ENCODE results near the gene RETREG3.
"Not testable (repeated sequence)": the region's sequence is repeated elsewhere in the genome, so short reads cannot be mapped to it uniquely, and the experiment has no call there.

RETREG3 gene

GRCh38 chr17:42609814-42610801 lies 934 bp upstream of the RETREG3 start:
- not testable (repeated sequence) for DNase-seq

DNA sequence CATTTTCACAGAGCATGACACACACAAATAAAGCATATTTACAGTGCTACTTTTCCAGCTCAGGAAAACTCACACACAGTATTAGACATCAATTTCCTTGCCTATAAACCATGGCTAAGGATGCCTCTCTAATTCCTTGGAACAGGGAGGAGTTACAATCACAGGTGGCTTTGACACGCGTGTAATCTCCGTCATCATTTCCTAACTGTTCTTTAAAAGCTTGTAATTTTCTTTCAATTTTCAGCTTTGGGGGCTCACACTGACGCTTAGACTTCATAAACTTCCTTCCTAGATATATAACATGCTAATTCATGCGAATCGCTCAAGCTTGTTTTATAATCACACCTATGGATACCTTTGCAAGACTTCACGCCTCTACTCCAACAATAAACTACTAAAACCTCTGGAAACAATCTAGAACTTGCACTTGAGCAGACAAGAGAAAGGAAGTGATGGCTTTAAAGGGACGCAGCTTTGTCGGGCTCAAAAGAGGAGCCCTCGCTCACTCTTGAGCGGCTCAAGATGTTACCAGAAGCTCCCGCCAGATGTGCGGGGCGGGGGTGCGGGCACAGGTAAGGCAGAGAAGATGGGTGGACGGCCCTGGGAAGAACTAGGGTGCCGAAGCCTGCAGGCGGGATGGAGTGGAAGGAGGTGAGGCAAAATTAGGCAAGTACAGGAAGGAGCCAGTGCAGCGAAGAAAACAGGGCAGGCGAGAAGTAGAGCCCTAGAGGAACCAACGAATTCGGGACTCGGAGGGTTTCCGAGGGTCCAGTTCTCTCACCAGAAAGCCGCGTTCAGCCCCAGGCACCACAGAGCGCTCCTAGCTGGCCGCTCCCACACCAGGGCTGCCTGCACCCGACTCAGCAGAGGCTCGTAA lies 631 bp downstream of the RETREG3 start:
- no peak for DNase-seq

GRCh38 chr17:42607769-42608168 lies 1.4 kb downstream of the RETREG3 start:
- DNase-seq, result no peak

DNA sequence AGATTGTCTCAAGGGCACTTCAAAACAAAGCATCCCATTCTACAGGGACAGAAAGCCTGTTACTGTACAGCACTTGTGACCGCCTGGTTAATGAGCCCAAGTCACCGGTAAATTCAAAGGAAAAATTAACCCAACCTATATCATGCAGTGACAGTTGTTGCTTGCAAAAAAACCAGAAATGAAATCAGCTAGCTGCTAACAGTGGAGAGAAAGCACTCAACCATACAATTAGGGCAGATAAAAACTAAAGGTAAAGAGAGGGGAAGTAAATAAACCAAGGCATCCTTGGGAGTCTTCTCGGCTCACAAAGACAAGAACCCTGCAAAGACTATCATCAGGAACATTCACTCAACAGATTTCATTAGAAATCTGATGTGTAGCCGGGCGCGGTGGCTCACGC lies 5.9 kb downstream of the RETREG3 start:
- no peak for DNase-seq

DNA sequence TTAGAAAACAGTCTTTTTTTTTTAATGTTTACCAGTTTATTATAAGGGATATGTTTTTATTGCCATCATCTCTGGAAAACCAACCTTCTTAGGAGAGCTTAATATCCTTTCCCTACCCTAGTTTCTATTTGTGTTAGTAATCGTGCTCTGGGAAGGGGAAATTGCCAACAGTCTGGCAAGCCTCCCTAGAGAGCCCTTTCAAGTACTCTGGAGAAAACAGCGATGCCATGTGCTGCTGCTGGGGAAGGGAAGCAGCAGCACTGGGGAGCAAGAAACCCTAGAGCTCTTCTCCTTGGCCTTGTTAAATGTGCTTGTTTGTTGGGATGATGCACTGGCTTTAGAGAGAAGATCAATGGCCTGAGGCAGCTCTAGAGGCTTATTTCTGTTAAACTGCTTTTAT lies 10.3 kb downstream of the RETREG3 start:
- DNase-seq, result no peak

DNA sequence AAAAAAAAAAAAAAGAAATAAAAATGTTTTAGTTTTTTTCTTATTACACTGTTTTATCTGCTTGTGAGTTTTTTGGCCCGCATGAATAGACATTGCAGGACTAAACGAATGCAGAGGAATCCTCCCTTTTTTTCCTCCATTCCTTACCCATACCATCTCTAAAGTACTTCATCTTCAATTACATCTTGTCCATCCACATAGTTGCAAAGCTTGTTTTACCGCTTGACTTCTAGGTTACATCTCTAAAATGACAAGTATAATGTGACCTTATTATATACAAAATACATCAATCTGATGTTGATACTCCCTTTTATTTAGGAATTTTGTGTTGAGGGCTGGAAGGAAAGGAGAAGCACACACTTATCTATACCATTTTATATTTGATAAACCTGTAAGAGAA lies 12.8 kb downstream of the RETREG3 start:
- no peak for DNase-seq

- no peak for DNase-seq
These were observed 17.8 kb downstream of the RETREG3 start for GRCh38 chr17:42591411-42591810.

DNA sequence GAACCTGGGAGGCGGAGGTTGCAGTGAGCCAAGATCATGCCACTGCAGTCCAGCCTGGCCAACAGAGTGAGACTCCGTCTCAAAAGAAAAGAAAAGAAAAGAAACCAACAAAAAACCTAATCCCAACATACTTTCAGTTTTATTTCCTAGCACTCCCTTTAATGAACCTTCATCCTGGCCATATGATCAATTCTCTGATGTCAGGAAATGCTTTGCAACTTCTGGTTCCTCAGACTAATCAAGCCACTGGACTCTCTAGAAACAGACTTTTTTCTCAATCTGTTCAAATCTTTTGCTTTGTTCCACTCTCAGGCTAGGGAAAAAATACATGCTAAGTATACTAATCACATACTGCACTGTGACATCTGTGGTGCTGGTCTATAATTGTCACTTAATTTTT lies 18.3 kb downstream of the RETREG3 start:
- DNase-seq, result no peak

DNA sequence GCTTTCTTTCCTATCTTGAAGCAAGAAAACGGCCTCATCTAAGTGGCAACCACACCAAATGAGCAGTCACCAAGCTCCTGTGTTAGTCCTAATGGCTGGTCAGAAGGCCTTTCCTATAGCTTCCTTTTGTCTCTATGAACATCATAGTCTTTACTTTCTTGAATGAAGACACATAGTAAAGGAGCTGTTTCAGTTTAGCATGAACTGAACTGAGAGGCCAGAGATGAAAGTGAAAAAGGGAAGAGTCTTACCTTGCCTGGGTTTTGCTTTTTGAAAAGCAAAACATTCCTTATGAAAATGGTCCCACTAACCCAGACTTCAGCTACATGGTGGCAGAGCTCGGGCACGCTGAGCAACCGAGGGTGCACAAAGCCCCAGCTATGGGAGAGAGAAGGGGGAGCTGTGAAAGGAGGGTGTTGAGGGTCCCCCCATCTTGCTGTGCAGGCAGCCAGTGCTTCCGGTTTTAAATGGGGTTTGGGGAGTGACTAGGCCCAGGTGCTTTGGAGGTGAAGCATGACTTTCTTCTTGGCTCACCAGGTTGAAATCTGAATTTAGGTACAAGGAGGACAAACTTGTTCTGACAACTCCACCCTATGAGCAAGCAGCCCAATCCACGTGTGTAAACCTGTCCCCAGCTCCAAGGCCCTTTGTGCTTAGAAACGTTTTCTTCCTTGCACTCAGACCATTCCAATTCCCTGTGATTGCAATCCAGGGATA lies 22.5 kb downstream of the RETREG3 start:
- DNase-seq, result no peak

GRCh38 chr17:42585353-42585752 lies 23.8 kb downstream of the RETREG3 start:
- DNase-seq, result no peak

GRCh38 chr17:42584880-42585279 lies 24.3 kb downstream of the RETREG3 start:
- no peak for DNase-seq

- DNase-seq, result no peak
These were observed 27.4 kb downstream of the RETREG3 start for GRCh38 chr17:42581744-42582270.

GRCh38 chr17:42579794-42580551 lies 29.2 kb downstream of the RETREG3 start:
- no peak for DNase-seq

- DNase-seq, result peak; percentile 66
These were observed 30.8 kb downstream of the RETREG3 start for GRCh38 chr17:42578282-42578869.

DNA sequence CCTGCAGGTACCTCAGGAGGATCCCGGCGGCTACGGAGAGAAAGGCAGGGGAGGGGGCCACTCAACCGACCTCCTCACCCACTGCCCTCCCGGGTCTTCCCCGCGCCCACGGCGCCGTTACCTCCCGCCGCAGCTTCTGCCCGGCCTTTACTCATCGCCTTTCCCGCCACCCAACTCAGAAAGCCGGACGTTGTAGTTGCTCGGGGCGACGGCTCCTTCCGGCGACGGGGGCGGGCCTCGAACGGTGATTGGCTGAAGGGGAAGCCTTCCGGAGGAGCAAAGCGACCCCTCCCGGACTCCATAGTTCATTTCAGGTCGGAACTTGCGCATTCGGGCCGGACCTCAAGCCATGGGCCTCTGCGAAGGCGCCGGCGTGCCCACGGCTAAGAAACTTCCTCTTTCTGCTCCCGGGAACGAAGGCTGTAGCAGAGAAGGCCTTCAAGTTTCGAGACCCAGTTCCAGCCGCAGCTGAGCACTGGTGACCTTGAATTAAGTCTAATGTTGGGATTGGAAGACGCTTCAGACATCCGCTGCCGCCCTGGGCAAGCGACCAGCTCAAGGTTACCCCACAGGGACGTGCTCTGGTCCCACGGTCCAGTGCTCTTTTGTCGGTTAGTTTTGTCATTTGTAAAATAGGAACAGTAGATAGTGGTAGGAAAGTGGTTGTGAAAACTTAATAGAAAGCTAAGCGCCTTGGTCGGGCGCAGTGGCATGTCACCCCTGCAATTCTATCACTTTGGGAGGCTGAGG lies 31.5 kb downstream of the RETREG3 start, which contains the start of gene PSMC3IP:
PSMC3IP (minus strand) TSS at position 198 of the 750 bp plus-strand sequence; CDS start at position 155, 43 bp downstream.
- peak; percentile 90 for DNase-seq

GRCh38 chr17:42577140-42577531 lies 32.0 kb downstream of the RETREG3 start:
- DNase-seq, result no peak

DNA sequence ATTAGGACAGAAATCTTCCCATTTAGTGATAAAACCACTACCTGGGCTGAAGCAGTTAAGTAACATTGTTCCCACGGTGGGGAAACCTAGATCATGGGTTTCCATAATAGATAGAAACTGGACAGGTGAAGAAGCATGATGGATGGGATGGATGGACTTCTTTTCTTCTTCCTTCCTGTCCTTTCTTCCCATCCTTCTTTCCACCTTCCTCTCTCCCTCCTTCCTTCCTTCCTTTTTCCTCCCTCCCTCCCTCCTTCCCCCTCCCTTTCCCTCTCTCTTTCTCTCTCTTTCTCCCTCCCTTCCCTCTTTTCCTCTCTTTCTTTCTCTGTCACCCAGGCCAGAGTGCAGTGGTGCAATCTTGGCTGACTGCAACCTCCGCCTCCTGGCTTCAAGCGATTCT lies 34.7 kb downstream of the RETREG3 start:
- no peak for DNase-seq

GRCh38 chr17:42573095-42573494 lies 36.1 kb downstream of the RETREG3 start:
- no peak for DNase-seq

DNA sequence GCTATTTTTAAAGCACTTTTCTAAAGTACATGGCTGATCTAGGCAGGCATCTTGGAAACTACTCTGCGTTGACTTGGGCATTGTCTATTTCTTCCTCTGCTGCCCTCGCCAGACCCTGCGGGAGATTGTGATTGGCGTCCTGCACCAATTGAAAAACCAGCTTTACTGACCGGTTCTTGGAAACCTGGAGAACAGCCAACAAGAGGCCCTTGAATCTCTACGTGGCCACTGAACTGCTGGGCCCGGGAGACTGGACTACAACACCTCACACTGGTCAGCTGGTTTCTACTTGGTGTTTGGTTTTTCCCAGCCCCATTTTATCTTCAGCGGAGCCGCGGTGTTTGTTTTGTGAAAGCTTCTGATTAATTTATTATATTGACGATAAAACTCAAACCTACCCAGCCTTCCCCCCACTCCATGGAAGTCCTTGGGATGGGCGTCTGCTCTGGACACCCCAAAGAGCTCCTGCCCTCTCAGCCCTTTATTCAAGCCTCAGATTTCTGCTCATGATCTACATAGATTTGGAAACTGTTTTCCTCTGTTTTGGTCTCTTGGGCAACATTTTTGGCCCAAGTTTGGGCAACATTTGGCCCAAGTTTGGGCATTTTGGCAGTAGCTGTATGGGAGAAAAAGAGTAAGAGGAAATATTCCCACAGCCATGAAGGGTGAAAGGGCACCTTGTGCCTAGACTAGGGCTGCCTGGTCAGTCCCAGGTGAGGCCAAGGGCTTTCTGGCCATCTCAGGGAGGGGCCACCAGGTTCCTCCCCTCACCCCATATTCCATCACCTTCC lies 37.5 kb downstream of the RETREG3 start:
- no peak for DNase-seq

Measured in NCI-H510A (cell line).